Sigmoid colon (tissue), 7 donors: ENCODE measurements around the gene NT5DC1. TPM values are rescaled to one million over a fixed set of nuclear protein-coding genes. Genes with fewer than 3 reads are reported as not detected.
A peak's percentile ranks its signal among the peaks of the same experiment; 100 is the strongest.

Source experiments
- DNase-seq: peaks from one replicate; pipeline ENCODE4 v3.0.0-alpha.2; 2019
- H3K27ac ChIP-seq, 4 donors: fragments of 200-600 bp; sonication (generic); one replicate each; pipeline ENCODE4 v1.5.1; 2016 to 2019; ENCODE audit warnings: mild to moderate bottlenecking in 1 of 4
- H3K27me3 ChIP-seq, 3 donors: fragments of 200-600 bp; sonication (generic); one replicate each; pipeline ENCODE4 v1.5.1; 2019; ENCODE audit warnings: mild to moderate bottlenecking in 1 of 3
- H3K36me3 ChIP-seq, 4 donors: fragments of 200-600 bp; sonication (generic); one replicate each; pipeline ENCODE4 v1.5.1; 2016 to 2019
- H3K4me1 ChIP-seq, 4 donors: fragments of 200-600 bp; sonication (generic); one replicate each; pipeline ENCODE4 v1.5.1; 2017 to 2019
- H3K4me3 ChIP-seq, 4 donors: fragments of 200-600 bp; sonication (generic); one replicate each; pipeline ENCODE4 v1.5.1; 2017 to 2019; ENCODE audit warnings: mild to moderate bottlenecking in 2 of 4, moderate library complexity in 1 of 4
- H3K9me3 ChIP-seq, 4 donors: fragments of 200-600 bp in 3 of 4; sonication (generic) in 3 of 4; one replicate each; pipeline versions ENCODE4 v1.5.1 to v1.6.1; 2013 to 2019
- EP300 ChIP-seq, 4 donors: sonication (generic); formaldehyde crosslinking; IDR thresholded peaks; one replicate each; pipeline ENCODE4 v1.6.1; 2017; ENCODE audit warnings: antibody characterized with exemption in 4 of 4
- POLR2A ChIP-seq, 2 donors: fragments of 450-650 bp; IDR thresholded peaks; one replicate each; pipeline ENCODE4 v1.6.1; 2016; ENCODE audit warnings: antibody characterized with exemption in 2 of 2, mild to moderate bottlenecking in 2 of 2, moderate library complexity in 2 of 2
- POLR2AphosphoS5 ChIP-seq, 4 donors: sonication (generic); formaldehyde crosslinking; IDR thresholded peaks; one replicate each; pipeline ENCODE4 v1.6.1; 2017; ENCODE audit warnings: antibody characterized with exemption in 4 of 4
- WGBS, 2 donors: extraction: QIAGEN DNeasy Blood & Tissue Kit; methylation state at CpG; one replicate each; pipeline ENCODE4 v1.1.7; 2013; 5-methylcytosine and 5-hydroxymethylcytosine counted together
- intact Hi-C: fragments of 100-400 bp; cut with DNase I; formaldehyde crosslinking; loops from one replicate; pipeline ENCODE4 v1.15.1; 2023
- polyA plus RNA-seq, 3 donors: library from polyadenylated mRNA; stranded (reverse); fragments of 200-250 nt; gene quantifications; one replicate each; pipeline ENCODE4 v1.2.3, GENCODE V29; 2013
- total RNA-seq, 4 donors: library from RNA; depleted of rRNA; stranded (reverse); fragments of >200 nt; gene quantifications; one replicate each; pipeline ENCODE4 v1.1.0, GENCODE V29; 2016
- TF ChIP-seq, protein P1 (sequence below), 4 experiments: fragments of 450-650 bp in 3 of 4; fragments of 200-600 bp in 1 of 4; IDR thresholded peaks; one replicate each; pipeline ENCODE4 v1.5.1; 2016 to 2019; ENCODE audit warnings: antibody characterized with exemption in 4 of 4, mild to moderate bottlenecking in 3 of 4, moderate library complexity in 2 of 4
- donor health status: healthy with polysubstance abuse.
- donor health status: Bipolar disorder and iron deficiency.
- donor health status: healthy.

The NT5DC1 gene
- total RNA-seq (10 to 100 TPM in 1 of 4 donors, 1 to 10 TPM in 3; 8.2 to 21.7 (median 8.8) TPM), polyA plus RNA-seq (10 to 100 TPM in 2 of 3 donors, 1 to 10 TPM in 1; 9.9 to 21.0 (median 17.5) TPM)

- DNase-seq, result peak; percentile 88
- peaks cover 0 to 22% (median 19%) of the 10 kb centered on the region in 4 donors for H3K4me1 ChIP-seq
- TF ChIP-seq, protein P1, sequence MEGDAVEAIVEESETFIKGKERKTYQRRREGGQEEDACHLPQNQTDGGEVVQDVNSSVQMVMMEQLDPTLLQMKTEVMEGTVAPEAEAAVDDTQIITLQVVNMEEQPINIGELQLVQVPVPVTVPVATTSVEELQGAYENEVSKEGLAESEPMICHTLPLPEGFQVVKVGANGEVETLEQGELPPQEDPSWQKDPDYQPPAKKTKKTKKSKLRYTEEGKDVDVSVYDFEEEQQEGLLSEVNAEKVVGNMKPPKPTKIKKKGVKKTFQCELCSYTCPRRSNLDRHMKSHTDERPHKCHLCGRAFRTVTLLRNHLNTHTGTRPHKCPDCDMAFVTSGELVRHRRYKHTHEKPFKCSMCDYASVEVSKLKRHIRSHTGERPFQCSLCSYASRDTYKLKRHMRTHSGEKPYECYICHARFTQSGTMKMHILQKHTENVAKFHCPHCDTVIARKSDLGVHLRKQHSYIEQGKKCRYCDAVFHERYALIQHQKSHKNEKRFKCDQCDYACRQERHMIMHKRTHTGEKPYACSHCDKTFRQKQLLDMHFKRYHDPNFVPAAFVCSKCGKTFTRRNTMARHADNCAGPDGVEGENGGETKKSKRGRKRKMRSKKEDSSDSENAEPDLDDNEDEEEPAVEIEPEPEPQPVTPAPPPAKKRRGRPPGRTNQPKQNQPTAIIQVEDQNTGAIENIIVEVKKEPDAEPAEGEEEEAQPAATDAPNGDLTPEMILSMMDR (IDR thresholded peaks at IDR 0.05), result peak in 2 of 4 experiments; percentile 18 to 24
- no peak for TF ChIP-seq EP300 (IDR thresholded peaks at IDR 0.05)
- TF ChIP-seq POLR2AphosphoS5 (IDR thresholded peaks at IDR 0.05), result peak; percentile 32 to 80 (median 72)
- TF ChIP-seq POLR2A (IDR thresholded peaks at IDR 0.05), result peak in 1 of 2 donors; percentile 27
- peak within 1 kb of the TSS; percentile 93 to 97 (median 94) for H3K27ac ChIP-seq
- no peaks in the 10 kb centered on the region for H3K27me3 ChIP-seq
- 1% methylated on average over 87 of the region's 87 CpGs for WGBS, 2 donors
- no peaks in the 10 kb centered on the region for H3K36me3 ChIP-seq
- intact Hi-C loops, result loop anchor here (2.0 kb wide), 1 partner anchor 90 kb away; no protein-coding TSS in a partner anchor
- peak within 1 kb of the TSS; percentile 71 to 77 (median 74) for H3K4me3 ChIP-seq
- H3K9me3 ChIP-seq, result peaks cover 0 to 7% (median 5%) of the 10 kb centered on the region in 4 donors
These were observed at the start of gene NT5DC1 for GRCh38 chr6:116100419-116101301. Gene NT5DC1 (plus strand): TSS chr6:116100853. CDS start chr6:116100931, 78 bp downstream.

DNA sequence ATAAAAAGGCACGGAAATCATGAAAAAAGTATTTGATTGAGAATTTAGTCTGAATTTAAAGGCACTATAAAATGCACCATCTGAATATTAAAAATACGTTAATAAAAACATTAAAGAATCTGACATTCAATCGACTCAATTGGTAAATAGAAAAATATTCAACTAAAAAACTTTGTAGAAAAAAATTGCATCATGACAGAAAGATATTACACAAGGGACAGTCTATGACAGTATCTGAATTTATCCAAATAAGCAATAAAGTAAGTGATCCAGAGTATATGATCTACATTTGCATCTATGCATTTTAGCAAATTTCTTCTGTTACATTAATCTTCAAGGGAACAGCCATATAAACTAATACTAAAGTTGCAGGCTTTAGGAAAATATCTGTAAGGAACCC is 49.4 kb upstream of the NT5DC1 start:
- WGBS, 2 donors, result 79 to 96% methylated on average over 3 of the region's 3 CpGs
- Histone ChIP-seq H3K9me3 (peaks cover 0 to under 1% (median 0%) of the 10 kb centered on the region in 4 donors), H3K4me3 (no peak overlapping the region), H3K36me3 (no peaks in the 10 kb centered on the region), H3K27me3 (no peaks in the 10 kb centered on the region), H3K27ac (no peak overlapping the region), H3K4me1 (no peaks in the 10 kb centered on the region)
- DNase-seq, result no peak
- intact Hi-C loops, result no loop called here
- TF ChIP-seq POLR2A (IDR thresholded peaks at IDR 0.05) (no peak), EP300 (IDR thresholded peaks at IDR 0.05) (no peak), POLR2AphosphoS5 (IDR thresholded peaks at IDR 0.05) (no peak)
- TF ChIP-seq, protein P1 (IDR thresholded peaks at IDR 0.05), result no peak

DNA sequence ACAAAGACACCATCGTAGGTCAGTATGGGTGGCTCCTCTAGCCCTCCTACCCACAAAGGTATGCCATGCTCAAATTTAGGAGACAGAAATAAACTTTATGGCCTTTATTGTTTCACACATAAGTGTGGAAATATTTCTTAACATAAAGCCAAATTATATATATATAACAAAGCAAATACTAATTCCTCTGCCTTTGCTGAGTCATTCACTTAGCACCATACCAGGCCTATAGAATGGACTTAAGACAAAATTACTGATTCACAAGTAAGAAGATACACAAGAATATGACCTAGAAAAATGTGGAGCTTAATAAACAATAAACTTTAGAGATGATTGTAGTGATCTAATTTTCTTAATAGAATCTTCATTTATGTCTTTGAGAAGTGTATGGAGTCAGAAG is 45.1 kb upstream of the NT5DC1 start:
- intact Hi-C loops, result no loop called here
- no peaks in the 10 kb centered on the region for H3K4me1 ChIP-seq

GRCh38 chr6:116057766-116058165 is 42.9 kb upstream of the NT5DC1 start:
- DNase-seq, result no peak
- Histone ChIP-seq H3K4me1 (no peaks in the 10 kb centered on the region), H3K9me3 (no peaks in the 10 kb centered on the region), H3K4me3 (no peak overlapping the region), H3K27me3 (no peaks in the 10 kb centered on the region), H3K27ac (no peak overlapping the region), H3K36me3 (no peaks in the 10 kb centered on the region)
- intact Hi-C loops, result no loop called here
- TF ChIP-seq EP300 (IDR thresholded peaks at IDR 0.05), result no peak
- TF ChIP-seq, protein P1 (IDR thresholded peaks at IDR 0.05), result no peak
- TF ChIP-seq POLR2A (IDR thresholded peaks at IDR 0.05), result no peak
- no peak for TF ChIP-seq POLR2AphosphoS5 (IDR thresholded peaks at IDR 0.05)
- WGBS, 2 donors, result 24 to 75% methylated on average over 2 of the region's 2 CpGs

More for the DNA sequence above, 45.1 kb upstream of the NT5DC1 start:
- Histone ChIP-seq H3K9me3 (no peaks in the 10 kb centered on the region), H3K4me3 (no peak overlapping the region), H3K36me3 (no peaks in the 10 kb centered on the region), H3K27me3 (no peaks in the 10 kb centered on the region), H3K27ac (no peak overlapping the region)
- TF ChIP-seq POLR2AphosphoS5 (IDR thresholded peaks at IDR 0.05) (no peak), POLR2A (IDR thresholded peaks at IDR 0.05) (no peak), EP300 (IDR thresholded peaks at IDR 0.05) (no peak)
- TF ChIP-seq, protein P1 (IDR thresholded peaks at IDR 0.05), result no peak
- WGBS, 2 donors, result 56 to 90% methylated on average over 1 of the region's 1 CpG
- no peak for DNase-seq
